ENCODE measurements around the gene GSTO2.

Gene GSTO2

DNA sequence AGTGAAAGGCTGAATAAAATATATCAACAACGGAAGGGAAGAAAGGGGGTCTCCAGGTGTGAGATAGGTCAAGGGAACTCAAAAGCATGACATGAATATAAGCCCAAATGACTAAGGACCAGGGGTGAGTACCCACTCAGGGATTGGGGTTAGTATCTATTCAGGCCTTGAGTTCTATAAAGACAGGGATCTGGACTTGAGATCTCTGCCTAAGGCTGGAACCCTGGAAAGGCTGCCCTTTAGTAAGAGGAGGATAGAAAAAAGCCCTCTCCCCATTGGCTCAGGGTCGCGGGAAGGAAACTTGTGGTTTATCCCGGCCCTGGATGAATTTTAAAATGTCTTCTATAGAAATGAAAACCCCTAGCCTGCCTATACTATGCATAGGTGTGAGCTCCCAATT lies 71.7 kb downstream of the GSTO2 start:
- DNase-seq (ENCODE audit: low spot score) = no peak

DNA sequence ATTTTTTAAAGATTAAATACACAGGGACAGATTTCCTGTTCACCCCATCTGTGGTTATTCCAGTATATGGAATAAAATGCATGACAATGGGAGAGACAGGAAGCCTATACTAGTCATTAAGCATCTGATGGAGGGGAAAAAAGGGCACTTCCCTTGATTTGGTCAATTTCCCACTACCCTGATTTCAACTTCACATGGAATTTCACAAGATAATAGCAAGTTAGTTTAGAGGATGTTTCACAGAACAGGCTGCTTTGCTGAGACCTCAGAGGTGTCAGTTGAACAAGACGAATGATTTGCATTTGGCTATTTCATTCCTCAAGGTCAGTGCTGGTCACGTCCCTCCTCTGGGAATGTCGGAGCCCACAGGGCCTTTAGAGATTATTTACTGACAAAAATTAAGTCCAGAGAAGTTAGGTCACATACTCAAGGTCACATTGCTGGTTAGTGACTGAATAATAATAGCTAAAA lies 74.0 kb downstream of the GSTO2 start:
- DNase-seq (ENCODE audit: low spot score) = peak; percentile 81

DNA sequence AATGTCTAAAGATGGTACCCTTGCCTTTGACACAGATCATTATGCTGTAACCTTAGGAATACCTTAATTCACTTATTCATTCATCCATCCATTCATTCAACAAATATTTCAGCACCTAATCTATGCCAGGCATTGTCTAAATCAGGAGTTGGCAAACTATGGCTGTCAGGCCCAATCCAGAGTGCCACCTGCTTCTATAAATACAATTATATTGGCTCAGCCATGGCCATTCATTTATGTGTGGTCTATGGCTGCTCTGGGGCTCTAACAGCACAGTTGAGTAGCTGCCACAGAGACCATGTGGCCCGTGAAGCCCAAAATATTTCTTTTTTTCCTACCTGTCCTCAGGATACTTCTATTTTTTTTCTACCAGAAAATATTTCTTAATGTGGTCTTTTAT lies 75.2 kb downstream of the GSTO2 start:
- DNase-seq (ENCODE audit: low spot score) = no peak

DNA sequence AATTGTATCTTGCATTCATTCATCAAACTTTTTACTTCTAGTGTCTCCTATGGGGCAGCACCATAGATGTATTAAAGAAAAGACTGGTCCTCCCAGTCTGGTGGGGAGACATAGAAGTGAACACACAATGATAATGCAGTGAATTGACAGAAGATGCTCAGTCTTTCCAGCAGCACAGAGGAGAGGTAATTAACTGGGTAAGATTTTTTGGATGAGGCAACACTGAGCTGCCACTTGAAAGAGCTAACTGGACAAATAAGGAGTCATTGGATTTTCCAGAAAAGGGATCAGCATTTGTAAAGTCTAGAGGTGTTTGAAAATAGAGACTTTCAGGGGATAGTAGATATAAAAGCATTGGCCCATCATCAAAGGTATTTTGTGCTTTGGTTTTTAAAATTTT lies 76.5 kb downstream of the GSTO2 start:
- no peak for DNase-seq (ENCODE audit: low spot score)

DNA sequence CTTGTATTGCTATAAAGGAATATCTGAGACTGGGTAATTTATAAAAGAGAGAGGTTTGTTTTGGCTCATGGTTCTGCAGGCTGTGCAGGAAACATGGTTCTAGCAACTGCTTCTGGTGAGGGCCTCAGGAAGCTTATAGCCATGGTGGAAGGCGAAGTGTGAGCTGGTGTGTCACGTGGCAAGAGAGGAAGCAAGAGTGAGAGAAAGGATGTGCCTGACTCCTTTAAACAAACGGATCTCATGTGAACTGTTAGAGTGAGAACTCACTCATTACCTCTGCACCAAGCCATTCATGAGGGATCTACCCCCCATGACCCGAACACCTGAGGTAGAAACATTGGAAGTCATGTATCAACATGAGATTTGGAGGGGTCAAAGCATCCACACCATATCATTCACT lies 77.0 kb downstream of the GSTO2 start:
- no peak for DNase-seq (ENCODE audit: low spot score)

DNA sequence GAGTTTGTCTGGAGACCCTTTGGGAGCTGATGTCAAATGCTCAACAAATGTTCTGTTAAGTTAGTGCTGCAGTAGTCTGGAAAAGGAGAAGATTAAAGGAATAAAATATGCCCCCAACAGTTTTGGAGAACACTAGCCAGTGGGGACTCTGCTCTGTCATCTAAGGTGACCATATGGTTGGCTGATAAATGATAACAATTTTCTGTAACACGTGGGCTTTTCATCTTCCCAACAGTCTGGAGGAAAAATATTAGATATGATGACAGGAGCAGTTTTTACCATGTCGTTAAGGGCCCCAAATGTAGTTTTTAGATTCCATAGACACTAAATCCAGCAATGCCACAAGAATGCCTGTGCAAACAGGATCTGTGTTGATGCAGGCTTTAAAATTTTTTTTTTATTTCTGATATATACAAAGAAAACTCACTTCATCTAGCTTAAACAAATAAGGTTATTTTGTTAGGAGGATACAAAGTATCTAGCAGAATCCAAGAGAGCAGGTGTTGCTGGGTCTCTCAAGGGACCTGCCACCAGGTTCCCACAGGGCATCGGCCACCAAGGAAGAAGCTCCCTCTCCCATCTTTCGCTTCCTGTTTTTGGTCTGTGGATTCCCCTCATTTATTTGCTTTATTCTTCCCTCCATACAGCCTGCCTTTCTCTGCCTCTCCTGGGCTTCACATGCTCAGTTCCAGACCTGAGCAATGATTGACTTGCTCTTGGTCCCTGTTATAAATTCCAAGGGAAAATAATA lies 78.5 kb downstream of the GSTO2 start:
- DNase-seq (ENCODE audit: low spot score) = no peak

DNA sequence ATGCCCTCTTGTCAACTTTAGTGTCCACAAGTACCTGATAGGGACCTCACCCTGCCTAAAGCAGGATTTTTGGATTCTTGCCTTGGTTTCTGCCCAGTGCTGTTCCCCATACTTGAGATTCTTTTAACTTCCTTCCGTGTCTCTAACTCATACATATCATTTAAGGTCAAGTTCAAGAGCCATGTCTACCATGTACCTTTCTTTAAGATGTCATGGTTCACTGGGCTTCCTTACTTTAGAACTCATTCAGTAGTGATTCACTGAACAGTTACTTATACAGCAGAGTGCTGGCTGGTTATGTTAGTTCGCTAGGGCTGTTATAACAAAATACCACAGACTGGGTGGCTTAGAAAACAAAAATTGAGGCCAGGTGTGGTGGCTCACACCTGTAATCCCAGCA lies 79.6 kb downstream of the GSTO2 start:
- no peak for DNase-seq (ENCODE audit: low spot score)

DNA sequence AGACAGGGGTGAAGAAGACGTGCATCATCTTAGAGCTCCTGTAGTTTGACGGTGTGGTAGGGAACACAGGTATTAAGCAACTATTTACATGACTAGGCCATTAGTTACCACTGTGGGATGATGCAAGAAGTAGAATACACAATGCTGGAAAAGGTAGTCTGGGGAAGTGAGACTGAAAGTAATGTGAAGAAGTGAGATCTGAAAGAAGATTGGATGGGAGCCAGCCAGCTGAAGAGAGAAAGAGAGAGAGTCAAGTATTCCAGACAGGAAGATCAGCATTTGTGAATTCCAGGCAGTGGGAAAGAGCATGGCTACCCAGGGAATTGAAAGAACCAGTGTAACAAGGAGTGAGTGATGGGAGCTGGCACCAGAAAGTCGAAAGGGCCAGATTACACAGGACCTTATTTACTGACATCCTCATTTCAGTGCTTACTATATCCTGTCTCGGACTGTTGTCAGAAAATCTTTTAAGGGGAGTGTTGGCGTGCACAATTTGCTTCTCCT lies 80.7 kb downstream of the GSTO2 start:
- DNase-seq (ENCODE audit: low spot score) = no peak

DNA sequence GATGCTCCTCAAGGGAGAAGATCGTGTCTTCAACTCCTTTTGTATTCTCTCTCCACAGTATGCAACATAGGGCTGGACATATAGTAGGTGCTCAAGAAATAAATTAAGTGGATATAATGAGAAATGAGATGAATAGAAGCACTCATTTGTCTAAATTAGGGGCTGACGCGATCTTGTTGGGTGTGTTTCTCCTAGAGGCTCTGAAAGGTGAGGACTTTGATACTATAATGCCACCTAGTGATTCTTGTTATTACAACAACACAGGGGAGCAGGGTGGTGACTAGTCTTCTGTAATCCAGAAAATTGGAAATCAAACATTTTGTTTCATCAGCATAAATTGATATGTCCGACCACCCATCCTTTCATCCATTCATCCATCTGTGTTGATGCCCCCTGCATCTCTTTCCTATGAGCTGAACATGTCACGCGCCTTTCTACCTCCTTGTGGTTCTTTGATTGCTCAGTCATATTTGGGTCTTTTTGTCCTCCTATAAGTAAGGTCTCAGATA lies 81.2 kb downstream of the GSTO2 start:
- DNase-seq (ENCODE audit: low spot score) = peak; percentile 72

DNA sequence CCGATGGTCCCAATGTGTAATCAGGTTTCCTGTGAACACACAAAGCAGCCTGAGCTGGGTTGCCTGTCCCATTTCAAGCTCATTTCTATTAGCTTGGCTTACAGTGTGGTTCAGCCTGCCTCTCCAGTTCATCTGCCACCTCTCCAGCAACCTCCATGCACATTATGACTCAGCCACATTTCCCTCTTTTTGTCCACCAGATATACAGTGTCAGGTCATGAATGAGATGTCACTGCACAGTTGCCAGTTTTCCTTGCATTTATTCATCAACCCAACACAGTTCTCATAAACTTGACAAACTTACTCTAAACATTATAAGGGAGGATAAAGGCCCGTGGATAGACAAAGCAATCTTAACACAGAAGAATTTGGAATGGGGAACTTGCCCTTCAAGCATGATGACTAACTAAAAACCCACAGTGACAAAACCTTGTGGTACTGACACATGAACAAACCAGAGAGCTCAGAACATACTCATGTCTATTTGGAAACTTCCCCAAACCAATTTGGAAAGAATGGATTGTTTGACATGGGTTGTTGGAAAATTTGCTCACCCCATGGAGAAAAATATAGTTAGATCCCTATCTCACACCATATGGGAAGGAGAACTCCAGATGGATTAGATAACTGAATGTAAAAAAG lies 82.2 kb downstream of the GSTO2 start:
- DNase-seq (ENCODE audit: low spot score) = no peak

DNA sequence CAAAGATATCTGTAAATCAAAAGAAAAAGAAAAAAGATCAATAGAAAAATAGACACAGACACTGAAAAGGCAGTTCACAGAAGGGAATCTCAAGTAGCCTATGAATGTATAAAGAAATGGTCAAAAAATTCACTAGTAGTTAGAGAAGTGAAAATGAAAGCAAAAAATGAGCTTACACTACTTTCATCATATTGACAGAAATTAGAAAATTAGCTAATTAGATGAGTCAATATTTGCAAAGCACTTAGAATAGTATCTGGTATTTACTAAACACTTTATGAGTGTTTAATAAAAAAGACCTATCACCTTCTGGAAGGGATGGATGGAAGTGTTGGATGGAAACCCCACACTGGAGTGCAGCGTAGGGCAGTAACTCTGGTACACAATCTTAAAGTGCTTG lies 82.9 kb downstream of the GSTO2 start:
- DNase-seq (ENCODE audit: low spot score) = no peak

DNA sequence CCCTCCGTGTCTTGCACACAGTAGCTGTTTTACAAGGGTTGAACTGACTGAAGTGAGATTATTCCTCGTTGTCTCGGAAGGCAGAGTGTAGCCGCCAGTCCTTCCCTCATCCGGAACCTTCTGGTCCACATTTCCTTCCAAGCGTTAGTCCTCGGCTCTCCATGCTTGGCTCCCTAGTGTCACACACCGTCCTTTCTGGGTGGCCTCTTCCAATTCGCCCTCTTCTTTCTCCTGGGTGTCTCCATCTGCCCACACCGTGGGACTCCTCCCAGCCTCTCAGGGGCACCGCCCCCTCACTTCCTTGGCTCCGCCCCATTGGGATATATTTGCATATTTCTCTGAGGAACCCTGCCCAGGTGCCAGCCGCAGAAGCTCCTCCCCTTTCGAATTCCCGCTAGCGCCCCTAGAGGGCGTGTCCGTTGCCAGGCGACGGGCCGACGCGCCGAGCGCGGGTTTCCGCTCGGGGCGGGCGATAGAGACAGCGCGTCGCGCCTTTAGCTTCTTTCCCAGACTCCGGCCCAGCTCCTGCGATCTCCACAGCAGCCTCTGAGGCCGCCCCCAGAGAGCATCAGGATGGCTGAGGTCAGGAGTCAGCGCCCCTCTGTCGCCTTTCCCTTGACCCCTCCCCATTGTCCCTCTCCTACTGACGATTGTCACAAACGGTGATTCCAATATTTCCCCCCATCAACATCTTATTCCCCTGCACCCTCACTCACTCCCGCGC lies 84.5 kb downstream of the GSTO2 start, which contains the start of gene CFAP58:
Gene CFAP58 (plus strand): TSS at position 509 of the 724 bp plus-strand sequence. CDS start 65 bp downstream, at position 574.
- DNase-seq (ENCODE audit: low spot score) = peak; percentile 83

Data from kidney capillary endothelial cell (primary cell).